HCT116 (cell line): ENCODE measurements around the gene CAMK2N2. TPM values are rescaled to one million over a fixed set of nuclear protein-coding genes. Genes with fewer than 3 reads are reported as not detected.

Source experiments
- ATAC-seq: fragments of 200-7000 bp; cut with Tn5 transposase; 2 replicates; pipeline ENCODE4 v1.9.1; 2020; ENCODE audit warnings: mild to moderate bottlenecking, moderate library complexity
- BruUV-seq: library from RNA; stranded (reverse); fragments of 400-500 nt; replicated peaks from 2 replicates; lab custom pipeline; 2021; lab: Mats Ljungman, UMichigan
- CTCF ChIA-PET: fragments of 300-600 bp; sonication (Branson Sonifier 250); formaldehyde crosslinking; loops from one replicate; lab custom pipeline; 2021; ENCODE audit warnings: antibody characterized with exemption; lab: Charles Lee
- POLR2A ChIA-PET: fragments of 300-600, 350-600 bp; sonication (Branson Sonifier 250); formaldehyde crosslinking; loops from one replicate; lab custom pipeline; 2021; ENCODE audit warnings: antibody characterized with exemption; lab: Charles Lee
- RAD21 ChIA-PET, 2 experiments: fragments of 300-600 bp; sonication (Branson Sonifier 250); formaldehyde crosslinking; loops; one replicate each; lab custom pipeline; 2023; ENCODE audit warnings: low total read pairs in 2 of 2; ENCODE audit not compliant: uncharacterized antibody in 2 of 2, unreplicated experiment in 2 of 2, low non-redundant PET in 1 of 2; lab: Charles Lee
- DNase-seq: peaks from one replicate; pipeline ENCODE4 v3.0.0-alpha.2; 2010; ENCODE audit warnings: low read depth, low spot score
- H2AFZ ChIP-seq: fragments of 200-600 bp; shearing (Covaris generic), sonication (generic); 2 replicates; pipeline ENCODE4 v1.6.1; 2017; ENCODE audit warnings: low read depth, mixed run types, mixed read lengths, antibody characterized with exemption, low read length; ENCODE audit not compliant: poor library complexity, severe bottlenecking
- H3K27ac ChIP-seq: 2 replicates; pipeline ENCODE4 v1.5.1; 2012; ENCODE audit warnings: low read depth, low read length
- H3K27me3 ChIP-seq: fragments of 200-600 bp; sonication (generic); 2 replicates; pipeline ENCODE4 v1.6.1; 2016; ENCODE audit warnings: mixed run types, low read length, mixed read lengths; ENCODE audit not compliant: insufficient read depth
- H3K36me3 ChIP-seq, 2 experiments: fragments of 200-500 bp in 1 of 2; fragments of 200-600 bp in 1 of 2; sonication (Bioruptor generic) in 1 of 2; sonication (generic) in 1 of 2; 2 replicates each; pipeline versions ENCODE4 v1.5.1 to v1.6.1; 2014 to 2016; ENCODE audit warnings: low read length in 2 of 2, inconsistent platforms in 1 of 2, mixed read lengths in 1 of 2, mixed run types in 1 of 2; ENCODE audit not compliant: insufficient read depth in 2 of 2, control insufficient read depth in 1 of 2
- H3K4me1 ChIP-seq, 2 experiments: fragments of 200-600 bp in 1 of 2; sonication (generic) in 1 of 2; 2 replicates each; pipeline versions ENCODE4 v1.5.1 to v1.6.1; 2012 to 2017; ENCODE audit warnings: low read length in 2 of 2, inconsistent platforms in 1 of 2, mild to moderate bottlenecking in 1 of 2, mixed read lengths in 1 of 2, mixed run types in 1 of 2, moderate library complexity in 1 of 2; ENCODE audit not compliant: insufficient read depth in 2 of 2, control insufficient read depth in 1 of 2
- H3K4me2 ChIP-seq: fragments of 200-600 bp; sonication (generic); 2 replicates; pipeline ENCODE4 v1.6.1; 2017; ENCODE audit warnings: mixed run types, low read length, mixed read lengths
- H3K4me3 ChIP-seq, 2 experiments: fragments of 200-600 bp in 1 of 2; sonication (generic) in 1 of 2; replicated peaks in 1 of 2; 2 replicates each; pipeline ENCODE4 v1.5.1; 2011 to 2016; ENCODE audit warnings: low read length in 2 of 2, control low read depth in 1 of 2, low read depth in 1 of 2, mild to moderate bottlenecking in 1 of 2, mixed read lengths in 1 of 2, mixed run types in 1 of 2
- H3K79me2 ChIP-seq: fragments of 200-600 bp; sonication (generic); 2 replicates; pipeline ENCODE4 v1.6.1; 2017; ENCODE audit warnings: mild to moderate bottlenecking, mixed run types, low read length, moderate library complexity, mixed read lengths; ENCODE audit not compliant: insufficient read depth
- H3K9ac ChIP-seq: fragments of 200-600 bp; sonication (generic); 2 replicates; pipeline ENCODE4 v1.6.1; 2016; ENCODE audit warnings: low read length, mixed read lengths
- H3K9me2 ChIP-seq: fragments of 200-600 bp; sonication (generic), shearing (Covaris generic); 2 replicates; pipeline ENCODE4 v1.6.1; 2017; ENCODE audit warnings: mixed run types, mild to moderate bottlenecking, moderate library complexity; ENCODE audit not compliant: insufficient read depth
- H3K9me3 ChIP-seq, 2 experiments: fragments of 200-500 bp in 1 of 2; fragments of 200-600 bp in 1 of 2; sonication (Bioruptor generic) in 1 of 2; sonication (generic) in 1 of 2; 2 replicates each; pipeline ENCODE4 v1.6.1; 2014 to 2017; ENCODE audit warnings: low read length in 2 of 2, mixed read lengths in 2 of 2, inconsistent platforms in 1 of 2, low read depth in 1 of 2, mild to moderate bottlenecking in 1 of 2, mixed run types in 1 of 2, moderate library complexity in 1 of 2; ENCODE audit not compliant: control insufficient read depth in 1 of 2, insufficient read depth in 1 of 2
- H4K20me1 ChIP-seq: fragments of 200-600 bp; sonication (generic), shearing (Covaris generic); 2 replicates; pipeline ENCODE4 v1.6.1; 2017; ENCODE audit warnings: mixed run types, mild to moderate bottlenecking, moderate library complexity; ENCODE audit not compliant: insufficient read depth
- ATF3 ChIP-seq: IDR thresholded peaks from 2 replicates; pipeline ENCODE4 v1.6.1; 2012
- CBX3 ChIP-seq: IDR thresholded peaks from 2 replicates; pipeline ENCODE4 v1.6.1; 2012; ENCODE audit warnings: low read depth
- CEBPB ChIP-seq: IDR thresholded peaks from 2 replicates; pipeline ENCODE4 v1.6.1; 2012; ENCODE audit warnings: low read depth
- ELF1 ChIP-seq: IDR thresholded peaks from 2 replicates; pipeline ENCODE4 v1.6.1; 2012; ENCODE audit warnings: low read depth, borderline replicate concordance
- EZH2 ChIP-seq: fragments of 200-600 bp; sonication (generic); IDR thresholded peaks from 2 replicates; pipeline ENCODE4 v1.6.1; 2017; ENCODE audit warnings: antibody characterized with exemption, mixed run types
- POLR2AphosphoS5 ChIP-seq: IDR thresholded peaks from 2 replicates; pipeline ENCODE4 v1.6.1; 2011; ENCODE audit warnings: mild to moderate bottlenecking, low read depth, low read length, moderate library complexity
- RAD21 ChIP-seq: IDR thresholded peaks from 2 replicates; pipeline ENCODE4 v1.6.1; 2012; ENCODE audit warnings: low read depth, mild to moderate bottlenecking
- SIN3A ChIP-seq: IDR thresholded peaks from 2 replicates; pipeline ENCODE4 v1.6.1; 2012; ENCODE audit warnings: low read depth
- SP1 ChIP-seq: IDR thresholded peaks from 2 replicates; pipeline ENCODE4 v1.6.1; 2012; ENCODE audit warnings: low read depth
- TCF7L2 ChIP-seq: IDR thresholded peaks from 2 replicates; pipeline ENCODE4 v1.7.0; 2011; ENCODE audit warnings: borderline replicate concordance, inconsistent platforms; ENCODE audit not compliant: insufficient read depth, insufficient read length; ENCODE audit errors: extremely low read depth
- ZFX ChIP-seq: fragments of 450-650 bp; IDR thresholded peaks from 2 replicates; pipeline ENCODE4 v1.6.1; 2017
- ZNF274 ChIP-seq: fragments of 200-500 bp; sonication (Bioruptor generic); IDR thresholded peaks from 2 replicates; pipeline ENCODE4 v1.6.1; 2014; ENCODE audit warnings: mild to moderate bottlenecking, low read depth, low read length, inconsistent platforms
- intact Hi-C: fragments of 100-400 bp; cut with micrococcal nuclease; formaldehyde crosslinking; loops from 2 replicates; pipeline ENCODE4 v1.10.0; 2022
- total RNA-seq: library from RNA; stranded (reverse); gene quantifications from one replicate; pipeline ENCODE4 v1.2.1, GENCODE V29; 2021; ENCODE audit not compliant: unreplicated experiment
- TF ChIP-seq, protein P1 (sequence below): IDR thresholded peaks from 2 replicates; pipeline ENCODE4 v1.6.1; 2012
- TF ChIP-seq, protein P2 (sequence below): IDR thresholded peaks from 2 replicates; pipeline ENCODE4 v1.6.1; 2011; ENCODE audit warnings: mild to moderate bottlenecking, low read length, moderate library complexity; ENCODE audit not compliant: insufficient replicate concordance; ENCODE audit errors: extremely low read depth

CAMK2N2 gene
- total RNA-seq, 1 experiment from 2014 or later: 5.1 TPM

DNA sequence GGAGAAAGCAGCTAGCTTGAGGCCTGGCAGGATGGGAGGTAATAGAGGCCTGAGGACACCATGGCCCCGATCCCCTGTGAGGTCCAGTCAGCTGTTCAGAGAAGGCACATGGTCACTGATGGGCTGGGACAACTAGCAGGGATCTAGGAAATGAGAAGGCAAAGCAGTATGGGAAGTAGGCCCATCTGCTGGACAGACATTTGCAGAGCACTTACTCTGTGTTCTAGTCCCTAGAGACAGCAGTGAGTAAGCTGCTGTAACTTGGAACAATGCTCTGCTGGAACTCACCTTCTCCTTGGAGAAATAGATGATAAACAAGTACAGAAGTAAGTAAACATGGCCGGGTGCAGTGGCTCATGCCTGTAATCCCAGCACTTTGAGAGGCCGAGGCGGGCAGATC, 21.6 kb upstream of the CAMK2N2 start (continued):
- TF ChIP-seq EZH2 (no peak), CBX3 (no peak)

GRCh38 chr3:184277366-184277765, 16.0 kb upstream of the CAMK2N2 start:
- DNase-seq (no peak), ATAC-seq (no peak; the same call in 1 of the 2 replicates)
- Histone ChIP-seq H3K4me1 (no peaks in the 10 kb centered on the region), H3K27ac (no peak overlapping the region), H3K9me2 (no peaks in the 10 kb centered on the region), H3K27me3 (no peaks in the 10 kb centered on the region), H3K4me2 (no peak overlapping the region), H4K20me1 (no peaks in the 10 kb centered on the region), H3K36me3 (no peaks in the 10 kb centered on the region), H2AFZ (no peak overlapping the region), H3K9ac (no peak overlapping the region), H3K9me3 (no peaks in the 10 kb centered on the region), H3K79me2 (no peaks in the 10 kb centered on the region), H3K4me3 (no peak overlapping the region)
- TF ChIP-seq RAD21: no peak
- no peak for TF ChIP-seq EZH2
- no peak for TF ChIP-seq SP1
- no peak for TF ChIP-seq ZNF274
- no peak for TF ChIP-seq CEBPB
- TF ChIP-seq ATF3: no peak
- TF ChIP-seq CBX3: no peak
- TF ChIP-seq, protein P1, sequence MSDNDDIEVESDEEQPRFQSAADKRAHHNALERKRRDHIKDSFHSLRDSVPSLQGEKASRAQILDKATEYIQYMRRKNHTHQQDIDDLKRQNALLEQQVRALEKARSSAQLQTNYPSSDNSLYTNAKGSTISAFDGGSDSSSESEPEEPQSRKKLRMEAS: no peak
- TF ChIP-seq TCF7L2: no peak
- TF ChIP-seq POLR2AphosphoS5: no peak
- TF ChIP-seq, protein P2, sequence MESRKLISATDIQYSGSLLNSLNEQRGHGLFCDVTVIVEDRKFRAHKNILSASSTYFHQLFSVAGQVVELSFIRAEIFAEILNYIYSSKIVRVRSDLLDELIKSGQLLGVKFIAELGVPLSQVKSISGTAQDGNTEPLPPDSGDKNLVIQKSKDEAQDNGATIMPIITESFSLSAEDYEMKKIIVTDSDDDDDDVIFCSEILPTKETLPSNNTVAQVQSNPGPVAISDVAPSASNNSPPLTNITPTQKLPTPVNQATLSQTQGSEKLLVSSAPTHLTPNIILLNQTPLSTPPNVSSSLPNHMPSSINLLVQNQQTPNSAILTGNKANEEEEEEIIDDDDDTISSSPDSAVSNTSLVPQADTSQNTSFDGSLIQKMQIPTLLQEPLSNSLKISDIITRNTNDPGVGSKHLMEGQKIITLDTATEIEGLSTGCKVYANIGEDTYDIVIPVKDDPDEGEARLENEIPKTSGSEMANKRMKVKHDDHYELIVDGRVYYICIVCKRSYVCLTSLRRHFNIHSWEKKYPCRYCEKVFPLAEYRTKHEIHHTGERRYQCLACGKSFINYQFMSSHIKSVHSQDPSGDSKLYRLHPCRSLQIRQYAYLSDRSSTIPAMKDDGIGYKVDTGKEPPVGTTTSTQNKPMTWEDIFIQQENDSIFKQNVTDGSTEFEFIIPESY: no peak
- TF ChIP-seq SIN3A: no peak
- TF ChIP-seq ZFX: no peak
- TF ChIP-seq ELF1: no peak
- ChIA-PET POLR2A (no interaction called here), CTCF (no interaction called here), RAD21 (no interaction called here)
- BruUV-seq: no TSS peak
- intact Hi-C loops: no loop called here
